ENCODE measurements around the gene KCNMA1. TPM values are rescaled to one million over a fixed set of nuclear protein-coding genes. Genes with fewer than 3 reads are reported as not detected.
A peak's percentile ranks its signal among the peaks of the same experiment; 100 is the strongest.

The KCNMA1 gene
- total and polyA plus RNA-seq, 9 of the 15 experiments (the other 6 are each of a cell fraction or from before 2014, with no cell fraction given), result 0.01 to 0.95 (median 0.15) TPM; not detected in 4

DNA sequence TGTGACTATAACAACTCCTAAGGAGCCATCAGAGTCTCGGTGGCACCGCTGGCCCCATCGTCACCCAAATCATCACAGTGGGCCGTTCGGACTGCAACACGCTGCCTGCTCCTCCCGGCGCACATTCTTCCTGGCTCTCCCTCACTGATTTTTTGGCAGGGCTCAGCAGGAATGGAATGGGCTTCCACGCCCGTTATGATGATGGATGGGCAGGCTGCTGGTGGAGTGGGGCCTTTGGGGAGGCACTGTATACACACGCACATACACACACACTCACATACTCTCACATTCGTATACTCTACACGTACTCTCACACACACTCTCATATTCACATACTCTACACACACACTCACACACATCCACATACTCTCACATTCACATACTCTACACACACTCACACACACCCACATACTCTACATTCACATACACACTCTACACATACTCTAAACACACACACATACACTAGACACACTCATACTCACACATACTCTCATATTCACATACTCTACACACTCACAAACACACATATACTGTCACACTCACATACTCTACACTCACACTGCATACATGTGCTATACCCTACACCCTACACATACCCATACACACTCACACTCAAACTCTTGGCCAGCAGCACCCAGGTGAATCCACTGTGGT, 99.8 kb downstream of the KCNMA1 start (continued):
- TF ChIP-seq, protein P1, sequence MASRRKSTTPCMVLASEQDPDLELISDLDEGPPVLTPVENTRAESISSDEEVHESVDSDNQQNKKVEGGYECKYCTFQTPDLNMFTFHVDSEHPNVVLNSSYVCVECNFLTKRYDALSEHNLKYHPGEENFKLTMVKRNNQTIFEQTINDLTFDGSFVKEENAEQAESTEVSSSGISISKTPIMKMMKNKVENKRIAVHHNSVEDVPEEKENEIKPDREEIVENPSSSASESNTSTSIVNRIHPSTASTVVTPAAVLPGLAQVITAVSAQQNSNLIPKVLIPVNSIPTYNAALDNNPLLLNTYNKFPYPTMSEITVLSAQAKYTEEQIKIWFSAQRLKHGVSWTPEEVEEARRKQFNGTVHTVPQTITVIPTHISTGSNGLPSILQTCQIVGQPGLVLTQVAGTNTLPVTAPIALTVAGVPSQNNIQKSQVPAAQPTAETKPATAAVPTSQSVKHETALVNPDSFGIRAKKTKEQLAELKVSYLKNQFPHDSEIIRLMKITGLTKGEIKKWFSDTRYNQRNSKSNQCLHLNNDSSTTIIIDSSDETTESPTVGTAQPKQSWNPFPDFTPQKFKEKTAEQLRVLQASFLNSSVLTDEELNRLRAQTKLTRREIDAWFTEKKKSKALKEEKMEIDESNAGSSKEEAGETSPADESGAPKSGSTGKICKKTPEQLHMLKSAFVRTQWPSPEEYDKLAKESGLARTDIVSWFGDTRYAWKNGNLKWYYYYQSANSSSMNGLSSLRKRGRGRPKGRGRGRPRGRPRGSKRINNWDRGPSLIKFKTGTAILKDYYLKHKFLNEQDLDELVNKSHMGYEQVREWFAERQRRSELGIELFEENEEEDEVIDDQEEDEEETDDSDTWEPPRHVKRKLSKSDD (conservative IDR thresholded peaks at IDR 0.05; ENCODE audit: low read length), result no peak
- TF ChIP-seq NR2F6 (CRISPR knock-in tag; IDR thresholded peaks at IDR 0.05) (no peak), HLTF (IDR thresholded peaks at IDR 0.05) (peak; percentile 28; the same call in 1 of the 2 replicates), EHMT2 (IDR thresholded peaks at IDR 0.05) (0 out of 2 replicates have a peak, but pooled peaks have one; percentile 27), CBX3 (IDR thresholded peaks at IDR 0.05; ENCODE audit: borderline replicate concordance in 1 of 2, low read length in 2 of 2) (no peak), TCF3 (CRISPR knock-in tag; IDR thresholded peaks at IDR 0.05) (no peak), ZNF696 (CRISPR knock-in tag; conservative IDR thresholded peaks at IDR 0.05) (no peak), HEY1 (CRISPR knock-in tag; IDR thresholded peaks at IDR 0.05; ENCODE audit: borderline replicate concordance) (no peak), KLF13 (tag; IDR thresholded peaks at IDR 0.05; ENCODE audit: borderline replicate concordance, low read depth) (no peak), ARHGAP35 (IDR thresholded peaks at IDR 0.05; ENCODE audit: partially characterized antibody) (peak; percentile 54)
- TF ChIP-seq, protein P2, sequence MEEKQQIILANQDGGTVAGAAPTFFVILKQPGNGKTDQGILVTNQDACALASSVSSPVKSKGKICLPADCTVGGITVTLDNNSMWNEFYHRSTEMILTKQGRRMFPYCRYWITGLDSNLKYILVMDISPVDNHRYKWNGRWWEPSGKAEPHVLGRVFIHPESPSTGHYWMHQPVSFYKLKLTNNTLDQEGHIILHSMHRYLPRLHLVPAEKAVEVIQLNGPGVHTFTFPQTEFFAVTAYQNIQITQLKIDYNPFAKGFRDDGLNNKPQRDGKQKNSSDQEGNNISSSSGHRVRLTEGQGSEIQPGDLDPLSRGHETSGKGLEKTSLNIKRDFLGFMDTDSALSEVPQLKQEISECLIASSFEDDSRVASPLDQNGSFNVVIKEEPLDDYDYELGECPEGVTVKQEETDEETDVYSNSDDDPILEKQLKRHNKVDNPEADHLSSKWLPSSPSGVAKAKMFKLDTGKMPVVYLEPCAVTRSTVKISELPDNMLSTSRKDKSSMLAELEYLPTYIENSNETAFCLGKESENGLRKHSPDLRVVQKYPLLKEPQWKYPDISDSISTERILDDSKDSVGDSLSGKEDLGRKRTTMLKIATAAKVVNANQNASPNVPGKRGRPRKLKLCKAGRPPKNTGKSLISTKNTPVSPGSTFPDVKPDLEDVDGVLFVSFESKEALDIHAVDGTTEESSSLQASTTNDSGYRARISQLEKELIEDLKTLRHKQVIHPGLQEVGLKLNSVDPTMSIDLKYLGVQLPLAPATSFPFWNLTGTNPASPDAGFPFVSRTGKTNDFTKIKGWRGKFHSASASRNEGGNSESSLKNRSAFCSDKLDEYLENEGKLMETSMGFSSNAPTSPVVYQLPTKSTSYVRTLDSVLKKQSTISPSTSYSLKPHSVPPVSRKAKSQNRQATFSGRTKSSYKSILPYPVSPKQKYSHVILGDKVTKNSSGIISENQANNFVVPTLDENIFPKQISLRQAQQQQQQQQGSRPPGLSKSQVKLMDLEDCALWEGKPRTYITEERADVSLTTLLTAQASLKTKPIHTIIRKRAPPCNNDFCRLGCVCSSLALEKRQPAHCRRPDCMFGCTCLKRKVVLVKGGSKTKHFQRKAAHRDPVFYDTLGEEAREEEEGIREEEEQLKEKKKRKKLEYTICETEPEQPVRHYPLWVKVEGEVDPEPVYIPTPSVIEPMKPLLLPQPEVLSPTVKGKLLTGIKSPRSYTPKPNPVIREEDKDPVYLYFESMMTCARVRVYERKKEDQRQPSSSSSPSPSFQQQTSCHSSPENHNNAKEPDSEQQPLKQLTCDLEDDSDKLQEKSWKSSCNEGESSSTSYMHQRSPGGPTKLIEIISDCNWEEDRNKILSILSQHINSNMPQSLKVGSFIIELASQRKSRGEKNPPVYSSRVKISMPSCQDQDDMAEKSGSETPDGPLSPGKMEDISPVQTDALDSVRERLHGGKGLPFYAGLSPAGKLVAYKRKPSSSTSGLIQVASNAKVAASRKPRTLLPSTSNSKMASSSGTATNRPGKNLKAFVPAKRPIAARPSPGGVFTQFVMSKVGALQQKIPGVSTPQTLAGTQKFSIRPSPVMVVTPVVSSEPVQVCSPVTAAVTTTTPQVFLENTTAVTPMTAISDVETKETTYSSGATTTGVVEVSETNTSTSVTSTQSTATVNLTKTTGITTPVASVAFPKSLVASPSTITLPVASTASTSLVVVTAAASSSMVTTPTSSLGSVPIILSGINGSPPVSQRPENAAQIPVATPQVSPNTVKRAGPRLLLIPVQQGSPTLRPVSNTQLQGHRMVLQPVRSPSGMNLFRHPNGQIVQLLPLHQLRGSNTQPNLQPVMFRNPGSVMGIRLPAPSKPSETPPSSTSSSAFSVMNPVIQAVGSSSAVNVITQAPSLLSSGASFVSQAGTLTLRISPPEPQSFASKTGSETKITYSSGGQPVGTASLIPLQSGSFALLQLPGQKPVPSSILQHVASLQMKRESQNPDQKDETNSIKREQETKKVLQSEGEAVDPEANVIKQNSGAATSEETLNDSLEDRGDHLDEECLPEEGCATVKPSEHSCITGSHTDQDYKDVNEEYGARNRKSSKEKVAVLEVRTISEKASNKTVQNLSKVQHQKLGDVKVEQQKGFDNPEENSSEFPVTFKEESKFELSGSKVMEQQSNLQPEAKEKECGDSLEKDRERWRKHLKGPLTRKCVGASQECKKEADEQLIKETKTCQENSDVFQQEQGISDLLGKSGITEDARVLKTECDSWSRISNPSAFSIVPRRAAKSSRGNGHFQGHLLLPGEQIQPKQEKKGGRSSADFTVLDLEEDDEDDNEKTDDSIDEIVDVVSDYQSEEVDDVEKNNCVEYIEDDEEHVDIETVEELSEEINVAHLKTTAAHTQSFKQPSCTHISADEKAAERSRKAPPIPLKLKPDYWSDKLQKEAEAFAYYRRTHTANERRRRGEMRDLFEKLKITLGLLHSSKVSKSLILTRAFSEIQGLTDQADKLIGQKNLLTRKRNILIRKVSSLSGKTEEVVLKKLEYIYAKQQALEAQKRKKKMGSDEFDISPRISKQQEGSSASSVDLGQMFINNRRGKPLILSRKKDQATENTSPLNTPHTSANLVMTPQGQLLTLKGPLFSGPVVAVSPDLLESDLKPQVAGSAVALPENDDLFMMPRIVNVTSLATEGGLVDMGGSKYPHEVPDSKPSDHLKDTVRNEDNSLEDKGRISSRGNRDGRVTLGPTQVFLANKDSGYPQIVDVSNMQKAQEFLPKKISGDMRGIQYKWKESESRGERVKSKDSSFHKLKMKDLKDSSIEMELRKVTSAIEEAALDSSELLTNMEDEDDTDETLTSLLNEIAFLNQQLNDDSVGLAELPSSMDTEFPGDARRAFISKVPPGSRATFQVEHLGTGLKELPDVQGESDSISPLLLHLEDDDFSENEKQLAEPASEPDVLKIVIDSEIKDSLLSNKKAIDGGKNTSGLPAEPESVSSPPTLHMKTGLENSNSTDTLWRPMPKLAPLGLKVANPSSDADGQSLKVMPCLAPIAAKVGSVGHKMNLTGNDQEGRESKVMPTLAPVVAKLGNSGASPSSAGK (IDR thresholded peaks at IDR 0.05), result no peak
